22Rv1 (cell line): Measurements from ENCODE around the gene LRMDA.

Experiments used
- ZFX ChIP-seq: fragments of 450-650 bp; IDR thresholded peaks from 2 replicates; pipeline ENCODE4 v1.6.1; 2017; ENCODE audit warnings: antibody characterized with exemption, borderline replicate concordance
- TF ChIP-seq, protein P1 (sequence below): fragments of 450-650 bp; IDR thresholded peaks from 2 replicates; pipeline ENCODE4 v1.5.1; 2017; ENCODE audit warnings: mild to moderate bottlenecking

DNA sequence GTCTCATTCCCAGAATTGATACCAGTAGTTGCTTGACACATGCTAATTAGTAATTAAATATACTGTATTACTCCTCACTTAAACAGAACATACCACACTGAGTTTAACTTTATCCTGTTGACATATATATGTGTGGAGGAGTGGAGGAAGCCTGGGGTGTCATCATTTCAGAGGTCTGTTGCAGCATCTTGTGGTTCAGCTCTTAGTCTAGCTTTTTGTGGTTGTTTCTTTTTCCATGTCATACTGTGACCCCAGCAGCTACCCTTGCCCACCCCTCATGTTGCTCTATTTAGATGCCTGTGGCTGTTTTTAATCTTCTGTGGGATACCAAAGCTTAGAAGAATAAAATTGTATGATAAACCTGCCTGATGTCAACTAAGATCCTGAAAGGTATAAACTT, 875.4 kb downstream of the LRMDA start:
- TF ChIP-seq, protein P1, sequence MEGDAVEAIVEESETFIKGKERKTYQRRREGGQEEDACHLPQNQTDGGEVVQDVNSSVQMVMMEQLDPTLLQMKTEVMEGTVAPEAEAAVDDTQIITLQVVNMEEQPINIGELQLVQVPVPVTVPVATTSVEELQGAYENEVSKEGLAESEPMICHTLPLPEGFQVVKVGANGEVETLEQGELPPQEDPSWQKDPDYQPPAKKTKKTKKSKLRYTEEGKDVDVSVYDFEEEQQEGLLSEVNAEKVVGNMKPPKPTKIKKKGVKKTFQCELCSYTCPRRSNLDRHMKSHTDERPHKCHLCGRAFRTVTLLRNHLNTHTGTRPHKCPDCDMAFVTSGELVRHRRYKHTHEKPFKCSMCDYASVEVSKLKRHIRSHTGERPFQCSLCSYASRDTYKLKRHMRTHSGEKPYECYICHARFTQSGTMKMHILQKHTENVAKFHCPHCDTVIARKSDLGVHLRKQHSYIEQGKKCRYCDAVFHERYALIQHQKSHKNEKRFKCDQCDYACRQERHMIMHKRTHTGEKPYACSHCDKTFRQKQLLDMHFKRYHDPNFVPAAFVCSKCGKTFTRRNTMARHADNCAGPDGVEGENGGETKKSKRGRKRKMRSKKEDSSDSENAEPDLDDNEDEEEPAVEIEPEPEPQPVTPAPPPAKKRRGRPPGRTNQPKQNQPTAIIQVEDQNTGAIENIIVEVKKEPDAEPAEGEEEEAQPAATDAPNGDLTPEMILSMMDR: no peak
- TF ChIP-seq ZFX: no peak
